HG03159 (cell line): Measurements from ENCODE around the gene NDFIP1.
"Not testable (repeated sequence)": the region's sequence is repeated elsewhere in the genome, so short reads cannot be mapped to it uniquely, and the experiment has no call there.

Experiments
- ATAC-seq: cut with Tn5 transposase; IDR thresholded peaks from one replicate; pipeline ENCODE4 v1.9.1; 2021; ENCODE audit warnings: mild to moderate bottlenecking, moderate library complexity; ENCODE audit not compliant: unreplicated experiment

The NDFIP1 gene

GRCh38 chr5:142151436-142152383 is 43.1 kb downstream of the NDFIP1 start:
- ATAC-seq: no peak

- no peak for ATAC-seq
Observed at GRCh38 chr5:142152384-142152732, 43.8 kb downstream of the NDFIP1 start.

- no peak for ATAC-seq
Observed at GRCh38 chr5:142153674-142154448, 45.3 kb downstream of the NDFIP1 start.

- ATAC-seq: not testable (repeated sequence)
Observed at GRCh38 chr5:142154449-142154841, 45.9 kb downstream of the NDFIP1 start.

- no peak for ATAC-seq
Observed at GRCh38 chr5:142156839-142157463, 48.4 kb downstream of the NDFIP1 start.

GRCh38 chr5:142159354-142159753 is 50.8 kb downstream of the NDFIP1 start:
- ATAC-seq: no peak

- ATAC-seq: no peak
Observed at GRCh38 chr5:142164315-142164714, 55.7 kb downstream of the NDFIP1 start.

GRCh38 chr5:142166754-142167153 is 58.2 kb downstream of the NDFIP1 start:
- ATAC-seq: no peak

- no peak for ATAC-seq
Observed at GRCh38 chr5:142167458-142167857, 58.9 kb downstream of the NDFIP1 start.

- no peak for ATAC-seq
Observed at GRCh38 chr5:142168365-142168764, 59.8 kb downstream of the NDFIP1 start.

GRCh38 chr5:142170254-142170953 is 61.8 kb downstream of the NDFIP1 start:
- ATAC-seq: no peak

GRCh38 chr5:142171270-142171669 is 62.7 kb downstream of the NDFIP1 start:
- no peak for ATAC-seq

- no peak for ATAC-seq
Observed at GRCh38 chr5:142175039-142175438, 66.5 kb downstream of the NDFIP1 start.

- ATAC-seq: no peak
Observed at GRCh38 chr5:142175461-142176142, 67.0 kb downstream of the NDFIP1 start.

- no peak for ATAC-seq
Observed at GRCh38 chr5:142176255-142176654, 67.7 kb downstream of the NDFIP1 start.

GRCh38 chr5:142178651-142179050 is 70.1 kb downstream of the NDFIP1 start:
- ATAC-seq: no peak

GRCh38 chr5:142179776-142180387 is 71.3 kb downstream of the NDFIP1 start:
- ATAC-seq: no peak

- no peak for ATAC-seq
Observed at GRCh38 chr5:142181096-142181495, 72.5 kb downstream of the NDFIP1 start.

- no peak for ATAC-seq
Observed at GRCh38 chr5:142181547-142182163, 73.1 kb downstream of the NDFIP1 start.
